Measurements from ENCODE around the gene CPB1. TPM values are rescaled to one million over a fixed set of nuclear protein-coding genes. Genes with fewer than 3 reads are reported as not detected.

CPB1 gene
- total RNA-seq, 1 donor from 2014 or later, result not detected

- no peaks in the 10 kb centered on the region for H3K9me3 Mint-ChIP-seq (ENCODE audit: unreplicated experiment)
- no peak for TF ChIP-seq CTCF (IDR thresholded peaks at IDR 0.05; ENCODE audit: partially characterized antibody, unreplicated experiment)
- no peak overlapping the region for H3K4me3 Mint-ChIP-seq (ENCODE audit: unreplicated experiment)
- peaks cover 6% of the 10 kb centered on the region for H3K27me3 Mint-ChIP-seq (ENCODE audit: unreplicated experiment)
- no peaks in the 10 kb centered on the region for H3K36me3 Mint-ChIP-seq (ENCODE audit: unreplicated experiment)
- H3K4me1 Mint-ChIP-seq (ENCODE audit: low read depth, unreplicated experiment), result no peaks in the 10 kb centered on the region
- no peak overlapping the region for H3K27ac Mint-ChIP-seq (ENCODE audit: unreplicated experiment)
- no peak for DNase-seq
These were observed 29.8 kb upstream of the CPB1 start for GRCh38 chr3:148797795-148798194.

GRCh38 chr3:148800414-148800813, 27.2 kb upstream of the CPB1 start:
- TF ChIP-seq CTCF (IDR thresholded peaks at IDR 0.05; ENCODE audit: partially characterized antibody, unreplicated experiment), result no peak
- Mint-ChIP-seq H3K4me3 (ENCODE audit: unreplicated experiment) (no peak overlapping the region), H3K27ac (ENCODE audit: unreplicated experiment) (no peak overlapping the region), H3K9me3 (ENCODE audit: unreplicated experiment) (no peaks in the 10 kb centered on the region), H3K36me3 (ENCODE audit: unreplicated experiment) (no peaks in the 10 kb centered on the region), H3K4me1 (ENCODE audit: low read depth, unreplicated experiment) (no peaks in the 10 kb centered on the region), H3K27me3 (ENCODE audit: unreplicated experiment) (peaks cover 3% of the 10 kb centered on the region)
- no peak for DNase-seq

- Mint-ChIP-seq H3K9me3 (ENCODE audit: unreplicated experiment) (no peaks in the 10 kb centered on the region), H3K27ac (ENCODE audit: unreplicated experiment) (no peak overlapping the region), H3K4me3 (ENCODE audit: unreplicated experiment) (no peak overlapping the region), H3K4me1 (ENCODE audit: low read depth, unreplicated experiment) (peaks cover 5% of the 10 kb centered on the region), H3K27me3 (ENCODE audit: unreplicated experiment) (no peaks in the 10 kb centered on the region), H3K36me3 (ENCODE audit: unreplicated experiment) (peaks cover 4% of the 10 kb centered on the region)
- no peak for TF ChIP-seq CTCF (IDR thresholded peaks at IDR 0.05; ENCODE audit: partially characterized antibody, unreplicated experiment)
- no peak for DNase-seq
These were observed 17.8 kb upstream of the CPB1 start for GRCh38 chr3:148809835-148810234.

GRCh38 chr3:148815316-148816110, 12.1 kb upstream of the CPB1 start:
- no peak overlapping the region for H3K4me3 Mint-ChIP-seq (ENCODE audit: unreplicated experiment)
- TF ChIP-seq CTCF (IDR thresholded peaks at IDR 0.05; ENCODE audit: partially characterized antibody, unreplicated experiment), result no peak
- no peaks in the 10 kb centered on the region for H3K4me1 Mint-ChIP-seq (ENCODE audit: low read depth, unreplicated experiment)
- no peak overlapping the region for H3K27ac Mint-ChIP-seq (ENCODE audit: unreplicated experiment)
- DNase-seq, result no peak
- no peaks in the 10 kb centered on the region for H3K9me3 Mint-ChIP-seq (ENCODE audit: unreplicated experiment)
- peaks cover 2% of the 10 kb centered on the region for H3K27me3 Mint-ChIP-seq (ENCODE audit: unreplicated experiment)
- peaks cover 4% of the 10 kb centered on the region for H3K36me3 Mint-ChIP-seq (ENCODE audit: unreplicated experiment)

- H3K36me3 Mint-ChIP-seq (ENCODE audit: unreplicated experiment), result peaks cover 4% of the 10 kb centered on the region
- H3K4me1 Mint-ChIP-seq (ENCODE audit: low read depth, unreplicated experiment), result no peaks in the 10 kb centered on the region
- peaks cover 2% of the 10 kb centered on the region for H3K27me3 Mint-ChIP-seq (ENCODE audit: unreplicated experiment)
- no peak for DNase-seq
- H3K27ac Mint-ChIP-seq (ENCODE audit: unreplicated experiment), result no peak overlapping the region
- no peaks in the 10 kb centered on the region for H3K9me3 Mint-ChIP-seq (ENCODE audit: unreplicated experiment)
- H3K4me3 Mint-ChIP-seq (ENCODE audit: unreplicated experiment), result no peak overlapping the region
- TF ChIP-seq CTCF (IDR thresholded peaks at IDR 0.05; ENCODE audit: partially characterized antibody, unreplicated experiment), result no peak
These were observed 11.2 kb upstream of the CPB1 start for GRCh38 chr3:148816427-148816826.

Data from glutamatergic neuron (in vitro differentiated cells).